GM12878 (cell line): Measurements from ENCODE around the gene PAF1.

Experiments
- ASH2L ChIP-seq: fragments of 300-600, 200-600 bp; sonication (generic); IDR thresholded peaks from 2 replicates; pipeline ENCODE4 v1.6.1; 2017; ENCODE audit warnings: low read depth, mild to moderate bottlenecking, borderline replicate concordance
- EP300 ChIP-seq, 2 experiments: fragments of 150-350 bp in 1 of 2; IDR thresholded peaks; 2 replicates each; pipeline ENCODE4 v1.6.1; 2011 to 2012; ENCODE audit warnings: low read depth in 2 of 2, low read length in 2 of 2, borderline replicate concordance in 1 of 2, improper control_type of control experiment in 1 of 2, inconsistent platforms in 1 of 2; ENCODE audit not compliant: control insufficient read depth in 1 of 2
- EZH2 ChIP-seq: IDR thresholded peaks from 2 replicates; pipeline ENCODE4 v1.6.1; 2012; ENCODE audit warnings: low read depth, mild to moderate bottlenecking, control low read depth, inconsistent platforms, low read length, borderline replicate concordance; ENCODE audit not compliant: control insufficient read depth
- KDM1A ChIP-seq: fragments of 200-600 bp; sonication (generic); IDR thresholded peaks from 2 replicates; pipeline ENCODE4 v1.6.1; 2016; ENCODE audit warnings: borderline replicate concordance
- NRF1 ChIP-seq: conservative IDR thresholded peaks from 2 replicates; pipeline ENCODE4 v1.6.1; 2011; ENCODE audit warnings: mild to moderate bottlenecking, low read depth, low read length, improper control_type of control experiment
- POLR2A ChIP-seq: IDR thresholded peaks from 2 replicates; pipeline ENCODE4 v1.6.1; 2011; ENCODE audit warnings: low read depth, mild to moderate bottlenecking, low read length
- POLR2AphosphoS5 ChIP-seq: IDR thresholded peaks from 2 replicates; pipeline ENCODE4 v1.6.1; 2011; ENCODE audit warnings: mild to moderate bottlenecking, low read length, inconsistent platforms
- RAD51 ChIP-seq: fragments of 450-650 bp; IDR thresholded peaks from 2 replicates; pipeline ENCODE4 v1.6.1; 2016; ENCODE audit warnings: moderate library complexity, mild to moderate bottlenecking, inconsistent platforms
- WRNIP1 ChIP-seq: IDR thresholded peaks from 2 replicates; pipeline ENCODE4 v1.6.1; 2011; ENCODE audit warnings: low read depth, low read length, improper control_type of control experiment, borderline replicate concordance
- TF ChIP-seq, protein P1 (sequence below): IDR thresholded peaks from 2 replicates; pipeline ENCODE4 v1.6.1; 2011; ENCODE audit warnings: borderline replicate concordance, low read depth, mild to moderate bottlenecking, moderate library complexity, mixed read lengths, low read length; ENCODE audit not compliant: insufficient read depth; ENCODE audit errors: extremely low read length
- TF ChIP-seq, protein P2 (sequence below), 3 experiments: IDR thresholded peaks in 2 of 3; conservative IDR thresholded peaks in 1 of 3; 2 replicates each; pipeline ENCODE4 v1.5.1; 2011; ENCODE audit warnings: low read depth in 3 of 3, low read length in 3 of 3, mild to moderate bottlenecking in 3 of 3, control low read depth in 2 of 3, moderate library complexity in 2 of 3, inconsistent platforms in 1 of 3, mixed read lengths in 1 of 3; ENCODE audit not compliant: control insufficient read depth in 2 of 3, insufficient read depth in 1 of 3; ENCODE audit errors: extremely low read depth in 1 of 3
- TF ChIP-seq, protein P3 (sequence below): IDR thresholded peaks from 2 replicates; pipeline ENCODE4 v1.6.1; 2012; ENCODE audit warnings: low read depth, low read length, improper control_type of control experiment
- TF ChIP-seq, protein P4 (sequence below): IDR thresholded peaks from 2 replicates; pipeline ENCODE4 v1.6.1; 2012; ENCODE audit warnings: low read length, inconsistent platforms

DNA sequence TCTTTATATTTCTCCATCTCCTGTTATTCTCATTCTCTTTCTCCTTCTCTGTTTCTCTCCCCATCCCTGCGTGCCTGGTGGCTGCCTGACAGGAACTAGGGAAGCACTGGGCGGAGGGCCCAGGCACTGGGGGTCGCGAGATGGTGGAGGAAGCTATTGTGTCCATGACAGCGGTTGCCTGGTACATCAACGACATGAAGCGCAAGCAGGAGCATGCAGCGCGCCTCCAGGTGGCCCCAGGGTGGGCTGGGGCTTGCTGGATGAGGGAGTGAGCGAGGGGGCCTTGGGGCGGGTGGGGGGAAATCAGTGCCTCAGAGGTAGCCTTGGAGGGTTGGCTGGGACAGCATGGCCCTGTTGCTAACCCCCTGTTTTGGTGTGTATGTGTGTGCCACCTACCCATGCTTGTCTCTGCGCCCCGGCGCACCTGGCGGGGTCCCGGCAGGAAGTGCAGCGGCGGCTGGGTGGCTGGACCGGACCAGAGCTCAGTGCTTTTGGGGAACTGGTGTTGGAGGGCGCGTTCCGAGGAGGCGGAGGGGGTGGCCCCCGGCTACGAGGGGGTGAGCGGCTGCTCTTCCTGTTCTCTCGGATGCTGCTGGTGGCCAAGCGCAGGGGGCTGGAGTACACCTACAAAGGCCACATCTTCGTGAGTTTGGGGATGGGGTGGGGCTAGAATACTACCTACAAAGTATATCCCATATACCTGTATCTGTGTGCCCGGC, 26.7 kb upstream of the PAF1 start:
- no peak for TF ChIP-seq EZH2
- TF ChIP-seq RAD51, result no peak
- no peak for TF ChIP-seq POLR2A
- TF ChIP-seq, protein P1, sequence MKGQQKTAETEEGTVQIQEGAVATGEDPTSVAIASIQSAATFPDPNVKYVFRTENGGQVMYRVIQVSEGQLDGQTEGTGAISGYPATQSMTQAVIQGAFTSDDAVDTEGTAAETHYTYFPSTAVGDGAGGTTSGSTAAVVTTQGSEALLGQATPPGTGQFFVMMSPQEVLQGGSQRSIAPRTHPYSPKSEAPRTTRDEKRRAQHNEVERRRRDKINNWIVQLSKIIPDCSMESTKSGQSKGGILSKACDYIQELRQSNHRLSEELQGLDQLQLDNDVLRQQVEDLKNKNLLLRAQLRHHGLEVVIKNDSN, result no peak
- TF ChIP-seq, protein P2, sequence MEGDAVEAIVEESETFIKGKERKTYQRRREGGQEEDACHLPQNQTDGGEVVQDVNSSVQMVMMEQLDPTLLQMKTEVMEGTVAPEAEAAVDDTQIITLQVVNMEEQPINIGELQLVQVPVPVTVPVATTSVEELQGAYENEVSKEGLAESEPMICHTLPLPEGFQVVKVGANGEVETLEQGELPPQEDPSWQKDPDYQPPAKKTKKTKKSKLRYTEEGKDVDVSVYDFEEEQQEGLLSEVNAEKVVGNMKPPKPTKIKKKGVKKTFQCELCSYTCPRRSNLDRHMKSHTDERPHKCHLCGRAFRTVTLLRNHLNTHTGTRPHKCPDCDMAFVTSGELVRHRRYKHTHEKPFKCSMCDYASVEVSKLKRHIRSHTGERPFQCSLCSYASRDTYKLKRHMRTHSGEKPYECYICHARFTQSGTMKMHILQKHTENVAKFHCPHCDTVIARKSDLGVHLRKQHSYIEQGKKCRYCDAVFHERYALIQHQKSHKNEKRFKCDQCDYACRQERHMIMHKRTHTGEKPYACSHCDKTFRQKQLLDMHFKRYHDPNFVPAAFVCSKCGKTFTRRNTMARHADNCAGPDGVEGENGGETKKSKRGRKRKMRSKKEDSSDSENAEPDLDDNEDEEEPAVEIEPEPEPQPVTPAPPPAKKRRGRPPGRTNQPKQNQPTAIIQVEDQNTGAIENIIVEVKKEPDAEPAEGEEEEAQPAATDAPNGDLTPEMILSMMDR (IDR thresholded peaks at IDR 0.05 in 2 of 3, conservative IDR thresholded peaks at IDR 0.05 in 1 of 3; ENCODE audit: control insufficient read depth in 2 of 3, extremely low read depth in 1 of 3, insufficient read depth in 1 of 3, low read depth in 3 of 3, low read length in 3 of 3), result no peak
- TF ChIP-seq POLR2AphosphoS5, result no peak
- TF ChIP-seq KDM1A, result no peak
- TF ChIP-seq WRNIP1, result no peak
- TF ChIP-seq NRF1, result no peak
- TF ChIP-seq, protein P3, sequence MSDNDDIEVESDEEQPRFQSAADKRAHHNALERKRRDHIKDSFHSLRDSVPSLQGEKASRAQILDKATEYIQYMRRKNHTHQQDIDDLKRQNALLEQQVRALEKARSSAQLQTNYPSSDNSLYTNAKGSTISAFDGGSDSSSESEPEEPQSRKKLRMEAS, result no peak
- TF ChIP-seq, protein P4, sequence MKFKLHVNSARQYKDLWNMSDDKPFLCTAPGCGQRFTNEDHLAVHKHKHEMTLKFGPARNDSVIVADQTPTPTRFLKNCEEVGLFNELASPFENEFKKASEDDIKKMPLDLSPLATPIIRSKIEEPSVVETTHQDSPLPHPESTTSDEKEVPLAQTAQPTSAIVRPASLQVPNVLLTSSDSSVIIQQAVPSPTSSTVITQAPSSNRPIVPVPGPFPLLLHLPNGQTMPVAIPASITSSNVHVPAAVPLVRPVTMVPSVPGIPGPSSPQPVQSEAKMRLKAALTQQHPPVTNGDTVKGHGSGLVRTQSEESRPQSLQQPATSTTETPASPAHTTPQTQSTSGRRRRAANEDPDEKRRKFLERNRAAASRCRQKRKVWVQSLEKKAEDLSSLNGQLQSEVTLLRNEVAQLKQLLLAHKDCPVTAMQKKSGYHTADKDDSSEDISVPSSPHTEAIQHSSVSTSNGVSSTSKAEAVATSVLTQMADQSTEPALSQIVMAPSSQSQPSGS, result no peak
- TF ChIP-seq ASH2L, result no peak
- TF ChIP-seq EP300 (IDR thresholded peaks at IDR 0.05; ENCODE audit: borderline replicate concordance in 1 of 2, control insufficient read depth in 1 of 2, low read depth in 2 of 2, low read length in 2 of 2), result no peak
